ENCODE measurements around the gene POMGNT1. TPM values are rescaled to one million over a fixed set of nuclear protein-coding genes. Genes with fewer than 3 reads are reported as not detected.
A peak's percentile ranks its signal among the peaks of the same experiment; 100 is the strongest.

Gene POMGNT1
- total and polyA plus RNA-seq, 2 donors (not counting 3 experiments of a cell fraction or from before 2014, with no cell fraction given): 64.4 to 67.5 TPM

GRCh38 chr1:46205141-46205540 is 6.9 kb upstream of the POMGNT1 start:
- ChIA-PET POLR2A (no interaction called here), CTCF (interaction anchor here (1.0 to 3.4 kb wide), 3 partner anchors 18 to 22 kb away, joined by 4 to 32 read pairs (median 7); no protein-coding TSS in a partner anchor)
- DNase-seq (ENCODE audit: low read depth, low spot score) (no peak), FAIRE-seq (peak; percentile 4)
- H4K20me1 ChIP-seq (replicated peaks; ENCODE audit: control insufficient read depth, extremely low read depth, insufficient read depth, low read length): no peaks in the 10 kb centered on the region
- TF ChIP-seq EZH2 (IDR thresholded peaks at IDR 0.05; ENCODE audit: borderline replicate concordance, low read depth, low read length, severe bottlenecking) (no peak), FOS (IDR thresholded peaks at IDR 0.05; ENCODE audit: borderline replicate concordance, insufficient read depth, low read length) (no peak), MYC (IDR thresholded peaks at IDR 0.05; ENCODE audit: low read depth, low read length) (no peak)
- no peaks in the 10 kb centered on the region for H3K9me3 ChIP-seq (replicated peaks; ENCODE audit: control insufficient read depth, insufficient read depth, low read length)
- no peaks in the 10 kb centered on the region for H3K9me1 ChIP-seq (replicated peaks; ENCODE audit: control insufficient read depth, extremely low read depth, insufficient read depth, low read length)
- BruUV-seq (replicated peaks): no TSS peak
- H3K4me1 ChIP-seq (ENCODE audit: control insufficient read depth, extremely low read depth, insufficient read depth, low read length): peaks cover 8% of the 10 kb centered on the region
- no peak overlapping the region for H3K9ac ChIP-seq (replicated peaks; ENCODE audit: extremely low read depth, insufficient read depth, low read length)
- H3K79me2 ChIP-seq (ENCODE audit: control insufficient read depth, insufficient read depth, low read length): no peaks in the 10 kb centered on the region
- dilution Hi-C loops (cut with MboI; ENCODE audit: extremely low pct_ligation_motif_present, low sequenced_read_pairs): no loop called here
- intact Hi-C loops (cut with micrococcal nuclease): no loop called here
- no peak overlapping the region for H3K4me3 ChIP-seq (replicated peaks in 1 of 3; ENCODE audit: insufficient read depth in 1 of 3, low read depth in 1 of 3, low read length in 3 of 3)
- no peaks in the 10 kb centered on the region for H3K27me3 ChIP-seq (ENCODE audit: control insufficient read depth in 2 of 2, insufficient read depth in 2 of 2, low read length in 2 of 2)
- H3K27ac ChIP-seq (ENCODE audit: insufficient read depth, low read depth, low read length): no peak overlapping the region
- H3K4me2 ChIP-seq (ENCODE audit: insufficient read depth, low read length): no peak overlapping the region
- H2AFZ ChIP-seq (ENCODE audit: low read depth, low read length): no peak overlapping the region
- no peaks in the 10 kb centered on the region for H3K36me3 ChIP-seq (ENCODE audit: control insufficient read depth in 2 of 2, extremely low read depth in 1 of 2, insufficient read depth in 2 of 2, low read length in 2 of 2)

- no peak overlapping the region for H3K27ac ChIP-seq (ENCODE audit: insufficient read depth, low read depth, low read length)
- H3K4me2 ChIP-seq (ENCODE audit: insufficient read depth, low read length): peak overlapping the region; percentile 79
- peak; percentile 73 for FAIRE-seq
- no peaks in the 10 kb centered on the region for H3K79me2 ChIP-seq (ENCODE audit: control insufficient read depth, insufficient read depth, low read length)
- H3K27me3 ChIP-seq (ENCODE audit: control insufficient read depth in 2 of 2, insufficient read depth in 2 of 2, low read length in 2 of 2): no peaks in the 10 kb centered on the region
- CTCF ChIA-PET: interaction anchor here (0.7 to 3.4 kb wide), 4 partner anchors 14 to 21 kb away, joined by 3 to 32 read pairs (median 4); no protein-coding TSS in a partner anchor
- intact Hi-C loops (cut with micrococcal nuclease) (no loop called here), dilution Hi-C loops (cut with MboI; ENCODE audit: extremely low pct_ligation_motif_present, low sequenced_read_pairs) (no loop called here)
- BruUV-seq (replicated peaks): no TSS peak
- TF ChIP-seq POLR2A (IDR thresholded peaks at IDR 0.05; ENCODE audit: low read depth, low read length) (no peak), MYC (IDR thresholded peaks at IDR 0.05; ENCODE audit: low read depth, low read length) (no peak), POLR2AphosphoS5 (IDR thresholded peaks at IDR 0.05; ENCODE audit: insufficient read depth, low read depth, low read length) (no peak), CTCF (IDR thresholded peaks at IDR 0.05; ENCODE audit: extremely low read depth in 1 of 2, insufficient read depth in 1 of 2, low read depth in 1 of 2, low read length in 2 of 2) (no peak), FOS (IDR thresholded peaks at IDR 0.05; ENCODE audit: borderline replicate concordance, insufficient read depth, low read length) (no peak), JUN (IDR thresholded peaks at IDR 0.05; ENCODE audit: borderline replicate concordance, insufficient read depth, insufficient read length, low read depth) (no peak), MAX (IDR thresholded peaks at IDR 0.05; ENCODE audit: insufficient read depth, insufficient read length) (no peak), EZH2 (IDR thresholded peaks at IDR 0.05; ENCODE audit: borderline replicate concordance, low read depth, low read length, severe bottlenecking) (no peak), GATA2 (IDR thresholded peaks at IDR 0.05; ENCODE audit: insufficient read depth, insufficient read length, low read depth, low read length) (no peak)
- peak overlapping the region; percentile 98 for H2AFZ ChIP-seq (ENCODE audit: low read depth, low read length)
- DNase-seq (ENCODE audit: low read depth, low spot score): peak; percentile 11
- H3K9me1 ChIP-seq (replicated peaks; ENCODE audit: control insufficient read depth, extremely low read depth, insufficient read depth, low read length): no peaks in the 10 kb centered on the region
- POLR2A ChIA-PET: interaction anchor here (1.1 kb wide), 1 partner anchor 72 kb away, joined by 3 read pairs; the partner anchor contains the start of gene PIK3R3
- H3K4me3 ChIP-seq (replicated peaks in 1 of 3; ENCODE audit: insufficient read depth in 1 of 3, low read depth in 1 of 3, low read length in 3 of 3): peak overlapping the region in 2 of 3 experiments; percentile 1 to 80
- H3K4me1 ChIP-seq (ENCODE audit: control insufficient read depth, extremely low read depth, insufficient read depth, low read length): peaks cover 8% of the 10 kb centered on the region
- no peaks in the 10 kb centered on the region for H4K20me1 ChIP-seq (replicated peaks; ENCODE audit: control insufficient read depth, extremely low read depth, insufficient read depth, low read length)
- no peaks in the 10 kb centered on the region for H3K9me3 ChIP-seq (replicated peaks; ENCODE audit: control insufficient read depth, insufficient read depth, low read length)
- no peak overlapping the region for H3K9ac ChIP-seq (replicated peaks; ENCODE audit: extremely low read depth, insufficient read depth, low read length)
- no peaks in the 10 kb centered on the region for H3K36me3 ChIP-seq (ENCODE audit: control insufficient read depth in 2 of 2, extremely low read depth in 1 of 2, insufficient read depth in 2 of 2, low read length in 2 of 2)
Measured at GRCh38 chr1:46204406-46204742, 6.1 kb upstream of the POMGNT1 start.
